Bone marrow (tissue), 2 donors: ENCODE measurements around the gene NAT14.
"Not testable (repeated sequence)": the region's sequence is repeated elsewhere in the genome, so short reads cannot be mapped to it uniquely, and the experiment has no call there.

Source experiments
- DNase-seq, 2 donors: peaks; one replicate each; lab custom pipeline; 2025; lab: John Stamatoyannopoulos, UW

NAT14 gene, protein sequence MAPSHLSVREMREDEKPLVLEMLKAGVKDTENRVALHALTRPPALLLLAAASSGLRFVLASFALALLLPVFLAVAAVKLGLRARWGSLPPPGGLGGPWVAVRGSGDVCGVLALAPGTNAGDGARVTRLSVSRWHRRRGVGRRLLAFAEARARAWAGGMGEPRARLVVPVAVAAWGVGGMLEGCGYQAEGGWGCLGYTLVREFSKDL

DNA sequence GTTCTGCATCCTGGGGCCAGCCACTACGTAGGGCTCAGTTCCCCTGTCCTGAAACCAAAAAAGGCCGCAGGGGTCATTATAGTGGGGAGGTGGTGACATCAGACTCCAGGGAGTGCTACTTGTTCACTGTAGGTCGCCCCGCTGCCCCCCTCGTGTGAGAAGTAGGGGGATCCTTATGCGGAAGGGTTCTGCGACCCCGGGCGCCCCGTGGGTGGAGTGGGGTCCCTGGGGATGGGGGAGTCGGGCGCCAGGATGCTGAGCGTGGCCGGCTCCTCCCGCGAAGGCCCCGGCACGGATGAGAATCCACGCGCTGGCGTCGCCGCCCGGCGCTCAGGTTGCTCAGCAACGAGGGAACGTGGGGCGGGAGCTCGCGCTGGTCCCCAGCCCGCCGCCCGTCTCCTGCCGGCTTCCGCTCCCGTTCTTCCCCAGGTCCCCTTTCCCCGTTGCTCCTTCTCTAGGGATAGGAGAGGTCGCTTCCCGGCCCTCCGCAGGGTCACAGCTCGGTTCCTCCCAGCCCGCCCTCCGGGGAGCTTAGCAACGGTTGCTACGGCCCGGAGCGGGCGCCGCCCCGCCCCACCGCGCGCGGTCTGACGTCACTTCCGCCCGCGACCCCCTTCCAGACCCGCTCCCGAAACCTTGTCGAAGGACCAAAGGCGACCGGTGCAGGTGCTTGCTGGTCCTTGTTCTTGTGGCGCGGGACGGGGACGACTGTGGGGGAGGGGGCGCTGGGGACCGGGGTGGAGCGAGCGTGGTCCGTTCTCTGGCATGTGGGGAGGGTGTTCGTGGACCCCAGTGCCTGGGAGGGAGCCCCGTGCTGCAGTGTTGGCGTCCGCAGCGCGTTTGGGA lies at the start of gene NAT14:
Gene NAT14 (plus strand): TSS at position 596 of the 846 bp plus-strand sequence. CDS start 521 bp downstream, outside the sequence.
- DNase-seq: peak in 1 of 2 donors; percentile 17

DNA sequence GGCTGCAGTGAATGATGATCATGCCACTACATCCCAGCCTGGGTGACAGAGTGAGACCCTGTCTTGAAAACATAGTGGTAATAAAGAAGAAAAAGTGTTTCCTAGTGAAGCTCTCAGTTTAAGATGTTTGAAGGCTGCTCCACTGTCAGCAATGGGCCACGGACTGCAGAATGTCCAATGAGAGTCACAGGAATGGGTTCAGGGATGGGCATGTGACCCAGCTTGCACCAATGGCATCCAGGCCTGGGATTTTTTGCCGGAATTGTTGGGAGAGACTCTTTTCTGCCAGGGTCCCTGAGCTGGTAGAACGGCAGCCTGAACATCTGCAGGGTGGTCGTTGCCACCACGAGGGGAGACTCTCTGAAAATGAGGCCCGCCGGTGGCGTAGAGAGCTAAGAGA lies 48.1 kb upstream of the NAT14 start:
- no peak for DNase-seq

DNA sequence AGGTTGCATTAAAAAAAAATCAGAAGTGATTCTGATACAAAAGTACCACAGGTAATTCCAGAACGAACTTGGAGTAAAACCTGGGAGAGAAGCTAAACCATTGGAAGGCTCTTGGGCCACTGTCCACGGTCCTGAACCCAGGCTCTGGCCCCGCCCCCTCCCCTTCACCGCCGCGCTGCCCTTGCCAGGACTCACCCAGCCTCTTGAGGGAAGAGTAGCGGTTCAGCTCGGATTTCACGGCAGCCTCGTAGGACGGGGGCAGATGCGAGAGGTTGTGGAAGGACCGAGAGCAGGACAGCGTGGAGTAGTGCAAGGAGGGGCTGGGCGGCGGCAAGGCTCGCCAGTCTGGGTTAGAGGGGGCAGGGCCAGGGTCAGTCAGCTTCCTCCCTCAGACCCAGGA lies 47.6 kb upstream of the NAT14 start:
- no peak for DNase-seq

DNA sequence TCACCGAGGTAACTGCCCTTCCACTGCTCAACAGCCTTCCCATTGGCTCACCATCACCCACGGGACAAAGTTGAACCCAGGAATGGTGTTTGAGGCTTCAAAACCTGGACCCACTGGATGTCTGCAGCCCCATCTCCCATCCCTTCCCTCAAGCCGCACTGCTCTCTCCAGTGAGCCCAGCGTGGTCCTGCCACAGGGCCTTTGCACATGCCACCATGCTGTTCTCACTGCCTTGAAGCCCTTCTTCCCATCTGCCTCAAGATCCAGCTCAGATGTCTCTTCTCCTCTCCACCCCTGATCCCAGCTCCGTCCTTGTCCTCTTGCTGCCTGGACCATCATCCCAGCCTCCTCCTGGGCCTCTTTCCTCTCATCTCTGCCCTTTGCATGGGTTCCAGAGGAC lies 45.9 kb upstream of the NAT14 start:
- no peak for DNase-seq

DNA sequence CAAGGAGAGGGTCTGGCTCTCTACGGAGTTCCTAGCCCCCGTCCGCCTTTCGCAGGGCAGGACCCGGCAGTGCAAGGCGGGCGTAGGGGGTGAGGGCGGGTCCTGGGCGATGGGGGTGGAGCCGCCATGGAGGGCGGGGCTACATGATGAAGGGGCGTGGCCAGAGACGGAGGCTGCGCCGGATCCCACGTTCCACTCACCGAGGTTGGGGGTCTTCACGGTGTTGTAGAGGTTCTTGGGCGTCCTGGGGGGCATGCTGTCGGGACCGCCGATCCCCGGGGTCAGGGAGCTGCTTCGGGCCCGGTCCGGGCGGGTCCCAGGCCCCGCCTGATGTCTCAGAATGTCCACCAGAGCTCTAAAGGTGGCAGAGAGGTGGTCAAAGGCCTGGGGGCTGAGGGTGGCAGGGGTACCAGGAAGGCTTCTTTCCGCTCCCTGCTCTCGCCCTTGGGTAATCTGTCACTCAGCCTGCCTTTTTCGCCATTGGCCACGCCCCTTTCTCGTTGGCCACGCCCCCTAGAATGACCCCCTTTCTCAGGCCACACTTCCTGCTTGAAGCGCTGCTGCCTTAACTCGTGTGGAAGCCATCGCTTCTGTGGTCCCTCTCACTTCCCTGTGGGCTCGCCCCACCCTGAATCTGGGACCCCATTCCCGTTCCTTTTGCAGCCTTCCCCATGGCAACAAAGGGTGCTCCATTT lies 44.4 kb upstream of the NAT14 start:
- no peak for DNase-seq

DNA sequence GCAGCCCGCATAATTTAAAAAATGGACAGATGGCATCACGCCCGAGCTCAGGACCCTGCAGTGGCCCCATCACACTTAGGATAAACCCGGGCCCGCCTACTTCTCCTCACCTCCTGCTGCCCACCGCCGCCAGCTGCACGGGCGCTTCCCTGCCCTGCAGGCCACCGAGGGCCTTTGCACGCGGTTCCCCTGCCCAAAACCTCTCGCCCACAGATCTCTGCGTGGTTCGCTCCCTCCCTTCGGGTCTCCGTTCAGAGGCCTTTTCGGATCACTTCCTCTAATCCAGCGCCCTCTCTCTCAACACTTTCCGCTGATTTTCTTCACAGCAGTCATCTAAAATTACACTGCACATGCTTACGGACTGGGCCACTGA lies 43.7 kb upstream of the NAT14 start:
- DNase-seq: no peak

DNA sequence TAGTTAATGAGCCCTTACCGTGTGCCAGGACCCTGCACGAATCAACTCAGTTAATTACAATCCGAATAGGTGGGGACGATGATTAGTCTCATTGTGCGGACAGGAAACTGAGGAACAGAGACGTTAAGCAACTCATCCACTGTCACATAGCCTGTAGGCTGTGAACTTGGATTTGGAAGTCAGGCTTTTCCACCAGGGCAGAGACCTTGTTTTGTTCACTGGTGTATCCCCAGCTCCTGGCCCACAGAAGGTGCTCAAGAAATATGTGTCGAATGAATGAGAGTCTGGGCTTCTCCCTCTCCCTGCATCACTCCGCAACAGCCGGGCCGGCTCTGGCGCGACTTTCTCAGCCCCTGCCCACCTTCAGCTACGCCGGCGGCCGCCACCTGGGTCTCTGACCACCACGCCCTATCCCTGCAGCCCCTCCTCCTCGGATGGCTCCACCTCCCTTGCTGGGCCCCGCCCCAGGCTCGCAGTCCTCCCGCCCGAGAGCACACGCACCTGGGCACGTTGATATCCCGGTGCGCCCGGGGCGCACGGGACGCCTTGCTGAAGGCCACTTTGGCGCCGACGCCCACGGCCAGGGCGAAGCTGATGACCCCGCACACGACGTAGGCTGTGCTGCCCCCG lies 43.2 kb upstream of the NAT14 start:
- no peak for DNase-seq

DNA sequence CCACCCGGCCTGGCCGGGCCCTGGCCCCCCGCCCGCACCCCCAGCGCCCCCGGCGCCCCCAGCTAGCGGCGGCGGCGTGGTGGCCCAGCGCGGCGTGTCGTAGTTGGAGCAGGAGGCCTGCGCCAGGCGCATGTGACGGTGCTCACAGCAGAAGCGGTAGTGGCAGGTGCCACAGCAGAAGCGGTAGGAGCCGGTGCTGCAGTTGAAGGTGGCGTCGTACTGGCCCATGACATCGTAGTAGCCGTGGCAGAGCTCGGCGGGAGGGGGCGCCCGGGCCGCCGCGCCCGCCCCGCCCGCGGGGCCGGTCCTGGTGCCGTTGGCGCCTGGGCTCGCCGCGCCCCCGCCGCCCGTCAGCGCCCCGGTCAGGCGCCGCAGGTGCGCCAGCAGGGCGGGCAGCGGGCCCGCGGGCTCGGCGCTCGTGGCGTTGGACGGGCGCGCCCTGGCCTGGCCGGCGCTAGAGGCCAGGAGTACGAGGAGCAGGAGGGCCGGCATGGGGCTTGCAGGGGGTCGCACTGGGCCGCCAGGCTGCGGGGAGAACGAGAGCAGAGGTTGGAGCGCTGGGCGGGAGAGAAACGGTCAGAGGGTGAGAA lies 42.5 kb upstream of the NAT14 start:
- no peak for DNase-seq

DNA sequence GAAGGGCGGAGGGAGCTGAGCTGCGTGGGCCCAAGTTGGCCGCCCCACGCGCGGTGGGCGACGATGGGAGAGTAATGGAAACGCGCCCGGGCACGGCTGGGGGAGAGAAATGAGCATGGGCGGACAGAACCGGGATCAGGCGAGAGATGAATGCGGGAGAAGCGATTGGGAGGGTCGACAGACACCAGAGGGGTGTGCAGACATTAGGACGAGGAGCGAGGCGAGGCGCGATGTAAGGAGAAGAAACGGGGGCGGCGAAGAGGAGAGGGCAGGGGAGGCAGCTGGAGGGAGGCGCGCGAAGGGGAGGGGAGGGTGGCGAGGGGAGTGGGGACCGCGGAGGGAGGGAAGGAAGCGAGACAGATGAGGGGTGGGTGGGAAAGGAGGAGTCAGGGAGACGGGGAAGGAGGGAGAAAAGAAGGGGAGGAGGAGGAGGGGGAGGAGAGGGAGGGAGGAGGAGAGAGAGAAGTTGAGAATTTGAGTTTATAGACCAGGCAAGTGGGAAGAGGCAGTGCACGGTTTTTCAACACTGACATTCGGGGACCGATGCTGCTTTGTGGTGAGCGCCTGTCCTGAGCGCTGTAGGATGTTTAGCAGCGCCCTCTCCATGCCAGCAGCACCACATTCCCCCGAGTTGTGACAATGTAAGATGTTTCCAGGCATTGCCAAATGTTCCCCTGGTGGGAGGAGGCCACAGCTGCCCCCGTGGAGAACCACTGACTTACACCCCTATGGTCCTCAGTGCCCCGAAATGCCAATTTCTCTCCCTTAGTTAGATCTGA lies 41.8 kb upstream of the NAT14 start, which contains the start of gene SHISA7:
Gene SHISA7 (minus strand): TSS at position 256 of the 779 bp plus-strand sequence. CDS start 437 bp downstream, outside the sequence.
- DNase-seq: no peak

DNA sequence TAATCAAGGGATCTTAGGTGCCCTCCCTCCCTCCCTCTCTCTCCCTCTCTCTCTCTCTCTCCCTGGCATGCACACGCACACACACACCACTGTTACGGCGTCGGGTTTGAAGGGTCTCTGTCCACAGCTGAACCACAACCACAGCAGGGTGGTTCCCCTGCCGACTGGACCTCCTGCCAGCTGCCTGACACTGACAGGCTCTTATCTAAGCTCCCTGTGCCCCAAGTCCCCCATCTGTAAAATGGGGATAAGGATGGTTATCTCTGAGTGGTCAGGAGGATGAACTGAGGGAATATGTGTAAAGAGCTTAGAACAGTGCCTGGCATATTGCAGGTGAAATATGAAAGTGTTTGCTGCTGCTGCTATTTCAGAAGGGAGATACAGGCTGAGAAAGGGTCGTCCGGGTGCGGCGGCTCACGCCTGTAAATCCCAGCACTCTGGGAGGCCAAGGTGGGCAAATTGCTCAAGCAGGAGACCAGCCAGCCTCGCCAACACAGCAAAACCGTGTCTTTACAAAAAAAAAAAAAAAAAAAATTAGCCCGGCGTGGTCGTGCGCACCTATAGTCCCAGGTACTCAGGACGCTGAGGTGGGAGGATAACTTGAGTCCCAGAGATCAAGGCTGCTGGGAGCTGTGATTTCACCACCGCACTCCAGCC lies 41.0 kb upstream of the NAT14 start:
- no peak for DNase-seq

DNA sequence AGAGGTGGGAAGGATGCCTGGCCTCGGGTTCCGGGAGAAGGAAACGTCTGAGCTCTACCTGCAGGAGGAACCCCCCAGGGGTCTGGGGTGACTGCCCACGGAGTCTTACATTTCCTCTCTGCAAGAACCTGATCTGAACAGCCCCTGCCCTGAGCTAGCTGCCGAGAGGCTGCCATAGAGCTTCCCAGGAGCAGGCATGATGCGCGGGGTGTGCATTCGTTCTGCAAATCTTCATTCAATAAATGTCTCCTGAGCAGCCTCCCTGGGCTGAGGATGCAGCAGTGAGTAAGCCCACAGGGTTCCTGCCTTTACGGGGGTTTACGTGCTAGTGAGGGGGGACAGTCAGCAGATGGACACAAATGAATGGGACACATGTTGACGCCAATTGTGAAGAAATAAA lies 40.3 kb upstream of the NAT14 start:
- no peak for DNase-seq

DNA sequence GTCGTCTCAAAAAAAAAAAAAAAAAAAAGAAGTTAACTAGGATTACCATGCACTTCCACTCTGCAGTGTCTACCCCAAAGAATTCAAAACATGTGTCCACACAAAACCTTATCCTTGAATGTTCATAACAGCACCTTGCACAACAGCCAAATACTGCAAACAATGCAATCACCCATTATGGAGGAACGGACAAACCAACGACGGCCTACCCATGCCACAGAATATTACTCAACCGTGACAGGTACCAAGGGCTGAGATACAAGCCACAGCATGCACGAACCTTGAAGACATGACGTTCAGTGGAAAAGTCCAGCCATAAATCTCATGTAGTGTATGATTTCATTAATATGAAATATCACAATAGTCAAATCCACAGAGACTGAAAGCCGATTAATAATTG lies 38.9 kb upstream of the NAT14 start:
- no peak for DNase-seq

DNA sequence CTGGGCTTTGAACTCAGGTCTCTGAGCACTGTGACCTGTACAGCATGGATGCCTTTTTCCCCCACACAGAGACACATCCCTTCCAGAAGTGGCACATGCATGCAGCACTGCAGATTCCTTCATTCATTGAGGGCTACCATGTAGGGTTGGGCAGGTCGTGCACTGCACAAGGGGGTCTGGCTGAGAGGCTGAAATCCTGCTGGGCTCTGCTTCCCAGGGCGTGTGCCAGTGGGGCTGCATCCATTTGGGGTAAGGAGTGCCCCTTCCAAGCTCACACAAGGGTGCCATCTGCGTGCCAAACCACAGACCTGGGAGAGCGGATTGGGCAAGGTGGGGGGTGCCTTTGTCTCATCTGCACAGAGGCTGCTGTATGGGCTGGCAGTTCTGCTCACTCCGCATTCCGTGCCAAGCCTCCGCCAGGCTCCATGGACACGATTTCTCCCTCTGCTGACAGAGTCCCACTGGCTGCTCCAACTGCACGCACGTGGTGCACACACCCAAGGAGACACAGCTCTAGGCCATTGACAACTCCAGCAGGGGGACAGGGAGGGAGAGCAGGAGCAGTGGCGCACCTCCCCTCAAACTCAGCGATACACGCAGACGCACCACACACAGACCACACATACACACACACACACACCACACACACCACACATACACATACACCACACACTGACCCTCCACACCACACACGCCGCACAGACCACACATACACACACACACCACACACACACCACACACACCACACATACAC lies 37.4 kb upstream of the NAT14 start:
- DNase-seq: no peak

DNA sequence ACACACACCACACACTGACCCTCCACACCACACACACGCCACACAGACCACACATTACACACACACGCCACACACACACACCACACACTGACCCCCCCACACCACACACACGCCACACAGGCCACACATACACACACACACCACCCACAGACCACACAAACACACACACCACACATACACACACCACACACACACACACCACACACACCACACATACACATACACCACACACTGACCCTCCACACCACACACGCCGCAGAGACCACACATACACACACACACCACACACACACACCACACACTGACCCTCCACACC lies 36.9 kb upstream of the NAT14 start:
- DNase-seq: not testable (repeated sequence)

DNA sequence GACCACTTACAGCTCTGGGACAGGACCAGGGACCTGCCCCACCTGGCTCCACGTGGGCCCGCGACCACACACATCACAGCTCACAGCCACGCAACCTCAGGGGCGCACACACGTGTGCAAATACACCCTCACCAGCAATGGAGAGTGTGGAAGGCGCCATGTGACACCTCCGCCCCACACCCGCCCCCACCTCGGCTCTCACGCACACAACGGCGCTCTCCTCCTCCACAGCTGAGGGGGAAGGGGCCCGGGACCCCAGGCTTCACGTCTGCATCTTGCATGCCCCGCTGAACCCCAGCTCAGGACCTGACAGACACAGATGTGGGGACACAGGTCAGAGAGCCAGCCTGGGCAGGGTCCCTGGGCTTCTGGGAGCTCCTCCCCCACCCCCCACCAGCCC lies 35.5 kb upstream of the NAT14 start:
- DNase-seq: no peak

DNA sequence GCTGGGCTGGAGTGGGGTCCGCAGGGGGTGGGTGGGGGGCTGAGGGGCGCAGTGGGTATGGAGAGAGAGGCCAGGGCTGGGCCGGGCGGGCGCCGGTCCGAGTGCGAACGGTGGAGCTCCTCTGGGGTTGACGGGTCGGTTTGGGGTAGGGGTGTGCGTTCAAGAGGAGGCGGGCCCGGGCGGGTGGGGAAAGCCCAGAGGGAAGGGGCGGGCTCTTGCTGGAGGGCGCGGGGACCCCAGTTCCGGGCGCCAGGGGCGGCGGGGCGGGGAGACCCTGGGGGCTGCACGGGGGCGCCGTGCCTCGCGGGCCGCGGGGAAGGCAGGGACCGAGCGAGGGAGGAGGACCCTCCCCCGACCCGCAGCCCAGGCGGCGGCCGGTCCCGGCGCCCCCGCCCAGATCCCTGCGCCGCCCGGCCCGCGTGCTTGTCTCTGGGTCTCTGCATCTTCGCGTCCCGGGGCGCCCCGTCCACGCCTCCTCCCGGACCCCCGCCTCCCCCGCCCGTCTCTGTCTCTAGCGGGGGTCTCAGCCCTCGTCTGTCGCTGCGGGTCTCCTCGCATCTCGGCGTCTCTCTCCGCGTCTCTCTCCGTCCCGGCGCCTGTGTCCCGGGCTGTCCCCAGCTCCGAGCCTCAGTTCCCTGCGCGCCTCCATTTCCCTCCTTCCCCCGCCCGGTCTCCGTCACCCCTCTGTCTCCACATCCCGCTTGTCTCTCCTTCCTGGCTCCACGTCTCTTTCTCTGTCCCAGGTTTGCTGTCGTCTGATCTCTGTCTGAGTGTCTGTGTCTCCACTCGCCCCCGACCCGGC lies 33.6 kb upstream of the NAT14 start:
- no peak for DNase-seq

DNA sequence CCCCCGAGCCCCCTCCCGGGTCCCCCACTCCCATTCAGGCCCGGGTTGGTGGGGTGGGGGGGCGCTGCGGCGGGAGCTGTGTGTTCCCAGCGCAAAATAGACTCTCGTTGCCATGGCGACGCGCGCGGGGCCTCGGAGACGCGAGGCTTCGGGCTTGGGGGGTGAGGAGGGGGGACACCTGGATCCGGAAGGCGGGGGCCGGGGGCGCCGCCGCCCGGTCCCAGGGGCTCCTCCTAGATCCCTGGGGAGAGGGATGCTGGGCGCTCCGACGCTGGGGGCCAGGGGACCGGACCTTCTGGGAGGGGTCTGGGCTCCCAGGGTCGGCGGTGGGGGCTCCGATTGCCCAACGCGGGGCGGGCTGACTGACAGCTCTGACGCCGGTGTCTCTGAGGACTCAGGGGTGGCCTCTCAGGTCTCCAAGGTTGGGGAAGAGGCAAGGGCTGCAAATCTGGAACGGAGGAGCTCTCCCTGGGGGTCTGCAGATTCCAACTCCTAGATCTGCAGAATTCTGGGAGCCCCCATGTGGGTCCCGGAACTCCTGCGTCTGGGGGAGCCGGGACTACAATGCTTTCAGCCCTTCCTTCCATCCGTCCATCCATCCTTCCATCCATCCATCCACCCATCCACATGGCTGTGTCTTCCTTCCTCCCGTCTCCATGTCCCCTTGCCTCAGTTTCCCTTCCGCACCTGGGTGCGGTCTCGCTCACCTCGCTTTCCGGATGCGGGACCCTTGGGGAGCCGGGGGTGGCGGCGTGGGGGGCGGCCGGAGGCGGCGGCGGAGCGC lies 32.8 kb upstream of the NAT14 start:
- no peak for DNase-seq

DNA sequence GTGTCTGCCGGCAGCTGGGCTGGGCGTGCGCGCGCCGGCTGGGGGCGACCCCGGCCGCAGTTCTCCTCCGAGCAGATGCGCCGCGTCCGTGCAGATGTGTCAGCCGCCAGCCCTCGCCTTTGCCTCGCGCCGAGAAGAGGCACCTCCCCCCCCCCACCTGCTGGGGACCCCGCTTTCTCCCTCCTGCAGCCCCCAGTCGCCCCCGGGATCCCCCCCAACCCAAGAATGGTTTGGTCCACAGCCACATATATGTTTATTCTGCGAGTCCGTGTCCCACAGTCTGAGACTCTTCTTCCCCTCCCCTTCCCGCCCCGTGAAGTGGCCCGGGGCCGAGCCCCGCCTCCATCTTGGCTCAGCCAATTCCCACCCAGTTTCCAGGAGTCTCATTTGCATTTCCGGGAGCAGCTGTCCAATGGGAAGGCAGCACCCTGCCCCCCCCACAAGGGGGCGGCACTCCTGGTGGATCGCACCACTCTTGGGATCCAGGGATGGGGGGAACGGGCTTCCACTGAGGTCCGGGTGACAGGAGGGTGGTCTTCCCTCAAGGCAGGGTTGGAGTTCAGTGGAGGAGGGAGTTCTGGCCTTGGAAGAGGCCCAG lies 32.1 kb upstream of the NAT14 start:
- DNase-seq: no peak
